Esophagus squamous epithelium (tissue), 4 donors: Measurements from ENCODE around the gene PXYLP1.

ENCODE experiments used
- CTCF ChIP-seq, 6 experiments: fragments of 450-650 bp in 4 of 6; fragments of 200-600 bp in 2 of 6; sonication (generic) in 2 of 6; IDR thresholded peaks; one replicate each; pipeline ENCODE4 v1.5.1; 2016 to 2019; ENCODE audit warnings: antibody characterized with exemption in 6 of 6, mild to moderate bottlenecking in 4 of 6, moderate library complexity in 4 of 6
- POLR2A ChIP-seq, 4 donors: fragments of 450-650 bp; IDR thresholded peaks; one replicate each; pipeline ENCODE4 v1.6.1; 2017; ENCODE audit warnings: antibody characterized with exemption in 4 of 4, mild to moderate bottlenecking in 4 of 4, moderate library complexity in 3 of 4

DNA sequence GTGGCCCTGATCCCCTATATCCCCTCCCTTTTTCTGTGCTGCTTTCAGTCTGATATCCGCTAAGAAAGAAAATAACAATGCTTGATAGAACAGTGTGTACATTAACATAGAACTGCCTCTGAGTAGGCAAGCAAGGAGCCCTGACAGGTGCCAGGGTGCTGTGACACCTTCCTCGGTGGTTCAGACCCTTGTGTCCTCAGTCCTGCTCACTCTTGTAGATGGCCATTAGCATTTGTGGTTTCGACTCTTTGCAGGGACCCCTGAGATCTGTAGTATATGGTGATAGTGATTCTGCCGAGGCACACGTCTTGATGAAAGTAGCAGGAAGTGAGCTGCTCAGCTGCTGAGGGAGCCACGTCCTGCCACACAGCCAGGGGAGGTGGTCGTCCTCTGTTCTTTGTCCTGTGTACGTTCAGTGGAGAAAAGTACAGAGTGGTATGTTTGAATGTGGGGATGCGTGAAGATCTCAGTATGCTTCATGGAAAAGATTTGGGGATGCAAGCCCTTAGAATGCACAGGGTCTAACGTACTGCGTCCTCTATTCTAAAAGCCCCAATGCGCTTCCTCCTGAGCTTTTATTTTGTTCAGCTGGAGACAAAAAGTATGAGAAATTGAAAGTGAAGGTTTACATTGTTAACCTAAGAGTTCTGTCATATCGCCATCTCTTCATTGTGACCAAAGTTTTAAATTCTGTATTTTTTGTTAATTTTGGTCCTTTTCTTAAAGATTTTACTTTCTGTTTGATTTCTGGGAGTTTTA, 35.4 kb downstream of the PXYLP1 start:
- no peak for TF ChIP-seq CTCF (IDR thresholded peaks at IDR 0.05)
- no peak for TF ChIP-seq POLR2A (IDR thresholded peaks at IDR 0.05)
